HepG2 (cell line): Measurements from ENCODE around the gene RUVBL2. TPM values are rescaled to one million over a fixed set of nuclear protein-coding genes. Genes with fewer than 3 reads are reported as not detected.

Experiments
- ATF3 ChIP-seq: sonication (generic); formaldehyde crosslinking; IDR thresholded peaks from 2 replicates; pipeline ENCODE4 v1.4.0; 2020; ENCODE audit warnings: missing genetic modification reagents
- IKZF1 ChIP-seq: fragments of 450-650 bp; IDR thresholded peaks from 2 replicates; pipeline ENCODE4 v1.7.1; 2016
- KDM4B ChIP-seq: sonication (generic); formaldehyde crosslinking; IDR thresholded peaks from 2 replicates; pipeline ENCODE4 v1.4.0; 2020; ENCODE audit warnings: missing genetic modification reagents
- KLF16 ChIP-seq, 2 experiments: sonication (generic) in 1 of 2; formaldehyde crosslinking in 1 of 2; IDR thresholded peaks; 2 replicates each; pipeline versions ENCODE4 v1.6.1 to v1.8.0; 2016 to 2023; ENCODE audit warnings: missing genetic modification reagents in 2 of 2, missing compliant biosample characterization in 1 of 2
- MXD3 ChIP-seq: IDR thresholded peaks from 2 replicates; pipeline ENCODE4 v1.6.1; 2016; ENCODE audit warnings: mild to moderate bottlenecking, missing biosample characterization, missing genetic modification reagents
- NFE2 ChIP-seq: sonication (generic); formaldehyde crosslinking; IDR thresholded peaks from 2 replicates; pipeline ENCODE4 v1.4.0; 2020; ENCODE audit warnings: missing genetic modification reagents
- POGK ChIP-seq: sonication (generic); formaldehyde crosslinking; conservative IDR thresholded peaks from 2 replicates; pipeline ENCODE4 v1.8.0; 2022; ENCODE audit warnings: mild to moderate bottlenecking, moderate library complexity, missing genetic modification reagents
- POLR2A ChIP-seq, 2 experiments: IDR thresholded peaks; 2 replicates each; pipeline ENCODE4 v1.6.1; 2011; ENCODE audit warnings: low read depth in 2 of 2, low read length in 2 of 2, mild to moderate bottlenecking in 1 of 2, moderate library complexity in 1 of 2; ENCODE audit not compliant: insufficient read depth in 1 of 2
- PRDM4 ChIP-seq: sonication (generic); formaldehyde crosslinking; IDR thresholded peaks from 2 replicates; pipeline ENCODE4 v1.9.0; 2021; ENCODE audit warnings: missing genetic modification reagents, borderline replicate concordance
- SATB2 ChIP-seq: sonication (generic); formaldehyde crosslinking; IDR thresholded peaks from 2 replicates; pipeline ENCODE4 v1.5.0; 2020; ENCODE audit warnings: missing genetic modification reagents
- SETDB1 ChIP-seq: sonication (generic); formaldehyde crosslinking; IDR thresholded peaks from 2 replicates; pipeline ENCODE4 v1.5.1; 2020; ENCODE audit warnings: missing genetic modification reagents, mild to moderate bottlenecking, borderline replicate concordance
- SOX6 ChIP-seq, 2 experiments: fragments of 450-650 bp in 1 of 2; sonication (generic) in 1 of 2; formaldehyde crosslinking in 1 of 2; IDR thresholded peaks; 2 replicates each; pipeline versions ENCODE4 v1.4.0 to v1.6.1; 2017 to 2020; ENCODE audit warnings: antibody characterized with exemption in 1 of 2, mild to moderate bottlenecking in 1 of 2, missing genetic modification reagents in 1 of 2
- TFAP4 ChIP-seq: sonication (generic); IDR thresholded peaks from 2 replicates; pipeline ENCODE4 v1.6.1; 2016; ENCODE audit warnings: low read depth, borderline replicate concordance
- TOE1 ChIP-seq: sonication (generic); formaldehyde crosslinking; IDR thresholded peaks from 2 replicates; pipeline ENCODE4 v1.4.0; 2020; ENCODE audit warnings: mild to moderate bottlenecking, missing genetic modification reagents
- UBTF ChIP-seq: sonication (generic); formaldehyde crosslinking; IDR thresholded peaks from 2 replicates; pipeline ENCODE4 v1.4.0; 2020; ENCODE audit warnings: mild to moderate bottlenecking, missing genetic modification reagents
- WIZ ChIP-seq: sonication (generic); formaldehyde crosslinking; IDR thresholded peaks from 2 replicates; pipeline ENCODE4 v1.5.1; 2020; ENCODE audit warnings: mild to moderate bottlenecking, missing genetic modification reagents
- ZBTB7A ChIP-seq: sonication (generic); formaldehyde crosslinking; IDR thresholded peaks from 2 replicates; pipeline ENCODE4 v1.8.0; 2022; ENCODE audit warnings: mild to moderate bottlenecking, missing genetic modification reagents
- ZFP36L1 ChIP-seq: sonication (generic); formaldehyde crosslinking; IDR thresholded peaks from 2 replicates; pipeline ENCODE4 v1.8.0; 2022; ENCODE audit warnings: mild to moderate bottlenecking, missing genetic modification reagents, moderate library complexity
- ZNF546 ChIP-seq: sonication (generic); formaldehyde crosslinking; conservative IDR thresholded peaks from 2 replicates; pipeline ENCODE4 v1.8.1; 2023; ENCODE audit warnings: mild to moderate bottlenecking, missing genetic modification reagents
- polyA plus RNA-seq, 8 experiments: library from polyadenylated mRNA; depleted of rRNA in 3 of 8; stranded (reverse) in 7 of 8; unstranded in 1 of 8; fragments of >200 nt; fragmentation: Illumina TruSeq in 4 of 8; extraction: Trizol in 4 of 8; gene quantifications; 2 replicates each; pipeline versions ENCODE4 v1.2.1 to v1.2.3, GENCODE V29; 2011 to 2016; ENCODE audit warnings: low read depth in 4 of 8, missing spikeins in 1 of 8, mixed read lengths in 1 of 8; ENCODE audit not compliant: insufficient read depth in 1 of 8
- total RNA-seq, 5 experiments: library from RNA; depleted of rRNA; stranded (reverse); fragments of >200 nt; fragmentation: Illumina TruSeq; extraction: Trizol; gene quantifications; 2 replicates each; pipeline ENCODE4 v1.2.3, GENCODE V29; 2016; ENCODE audit warnings: low read depth in 1 of 5

Gene RUVBL2
- total and polyA plus RNA-seq, 2 of the 13 experiments (the other 11 are each of a cell fraction or from before 2014, with no cell fraction given): 120 to 122 TPM

GRCh38 chr19:48962029-48962848 is 31.4 kb upstream of the RUVBL2 start (continued):
- no peak for TF ChIP-seq PRDM4 (CRISPR knock-in tag)
- TF ChIP-seq NFE2 (CRISPR knock-in tag): 0 out of 2 replicates have a peak, but pooled peaks have one; percentile 8
- TF ChIP-seq TOE1 (CRISPR knock-in tag): 0 out of 2 replicates have a peak, but pooled peaks have one; percentile 81
- TF ChIP-seq ATF3 (CRISPR knock-in tag): peak; percentile 33; the same call in 1 of the 2 replicates
- peak; percentile 97 for TF ChIP-seq UBTF (CRISPR knock-in tag)
- TF ChIP-seq ZBTB7A: peak; percentile 87; the same call in 1 of the 2 replicates
- peak; percentile 24 for TF ChIP-seq KDM4B (CRISPR knock-in tag)
- TF ChIP-seq TFAP4: peak; percentile 93
- TF ChIP-seq WIZ (CRISPR knock-in tag): 0 out of 2 replicates have a peak, but pooled peaks have one; percentile 50
- TF ChIP-seq SETDB1 (CRISPR knock-in tag): no peak
- peak; percentile 87 for TF ChIP-seq POGK
- TF ChIP-seq ZNF546: no peak
- TF ChIP-seq KLF16 (CRISPR knock-in tag; IDR thresholded peaks at IDR 0.05): peak in 1 of 2 experiments; percentile 89; a peak in 2 of 4 replicates
- TF ChIP-seq IKZF1: no peak
- peak; percentile 66; the same call in 1 of the 2 replicates for TF ChIP-seq ZFP36L1 (CRISPR knock-in tag)
- TF ChIP-seq POLR2A (IDR thresholded peaks at IDR 0.05; ENCODE audit: insufficient read depth in 1 of 2, low read depth in 2 of 2, low read length in 2 of 2): peak; percentile 97
- TF ChIP-seq SOX6 (IDR thresholded peaks at IDR 0.05): no peak
- TF ChIP-seq SOX6 (CRISPR knock-in tag; IDR thresholded peaks at IDR 0.05): peak; percentile 58
- no peak for TF ChIP-seq SATB2
- peak; percentile 66; the same call in 1 of the 2 replicates for TF ChIP-seq MXD3 (CRISPR knock-in tag)
